Measurements from ENCODE around the gene ZNF580. TPM values are rescaled to one million over a fixed set of nuclear protein-coding genes. Genes with fewer than 3 reads are reported as not detected.

Gene ZNF580
- total and polyA plus RNA-seq, 10 of the 15 experiments (the other 5 are each of a cell fraction or from before 2014, with no cell fraction given), result 2.3 to 31.8 (median 10.0) TPM

DNA sequence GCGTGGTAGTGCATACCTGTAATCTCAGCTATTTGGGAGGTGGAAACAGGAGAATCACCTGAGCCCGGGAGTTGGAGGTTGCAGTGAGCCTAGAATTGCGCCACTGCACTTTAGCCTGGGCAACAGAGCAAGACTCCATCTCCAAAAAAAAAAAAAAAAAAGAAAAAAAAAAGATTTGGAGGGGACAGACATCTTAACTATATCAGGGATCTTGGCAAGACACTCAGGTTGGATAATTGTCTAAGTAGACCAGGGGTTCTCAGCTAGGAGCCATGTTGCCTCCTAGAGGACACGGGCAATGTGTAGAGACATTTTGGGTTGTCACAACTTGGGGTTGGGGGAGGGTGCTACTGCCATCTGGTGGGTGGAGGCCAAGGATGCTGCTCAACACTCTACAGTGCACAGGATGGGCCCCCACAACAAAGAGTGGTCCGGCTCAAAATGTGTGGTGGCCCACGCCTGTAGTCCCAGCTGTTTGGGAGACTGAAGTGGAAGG, 1.9 kb upstream of the ZNF580 start:
- no peak overlapping the region for H3K27ac ChIP-seq (ENCODE audit: control insufficient read depth, insufficient read depth)
- CTCF ChIA-PET, result interaction anchor here (0.7 to 3.5 kb wide), 6 partner anchors 9 to 171 kb away, joined by 3 to 28 read pairs (median 7); partner anchors contain the start of genes CCDC106 and U2AF2
- no peak overlapping the region for H2AFZ ChIP-seq (ENCODE audit: control insufficient read depth, low read depth, low read length)
- SMC1A ChIA-PET (ENCODE audit: uncharacterized antibody, unreplicated experiment), result interaction anchor here (1.0 kb wide), 1 partner anchor 10 kb away, joined by 3 read pairs; no protein-coding TSS in a partner anchor
- H4K20me1 ChIP-seq (ENCODE audit: control insufficient read depth, insufficient read depth), result no peaks in the 10 kb centered on the region
- peaks cover 64% of the 10 kb centered on the region for H3K79me2 ChIP-seq (ENCODE audit: control insufficient read depth, insufficient read depth, low read length)
- in situ Hi-C loops (cut with MboI), result no loop called here
- FAIRE-seq (peak; percentile 41), ATAC-seq (peak; percentile 51), DNase-seq (ENCODE audit: low read depth, low spot score) (no peak)
- H3K36me3 ChIP-seq (ENCODE audit: control insufficient read depth in 2 of 2, insufficient read depth in 2 of 2, low read length in 1 of 2), result no peaks in the 10 kb centered on the region
- H3K4me1 ChIP-seq (ENCODE audit: control insufficient read depth, insufficient read depth, low read length), result peaks cover 33% of the 10 kb centered on the region
- H3K4me2 ChIP-seq (ENCODE audit: control insufficient read depth, insufficient read depth), result peak overlapping the region; percentile 38; the same call in 1 of the 2 replicates
- H3K27me3 ChIP-seq (replicated peaks in 1 of 2; ENCODE audit: control insufficient read depth in 2 of 2, insufficient read depth in 2 of 2, low read length in 1 of 2), result no peaks in the 10 kb centered on the region
- WGBS (ENCODE audit: insufficient coverage, insufficient replicate concordance, low lambda C conversion rate, missing lambda C conversion rate), result 68% methylated on average over 6 of the region's 6 CpGs
- POLR2A ChIA-PET, result interaction anchor here (0.6 to 2.1 kb wide), 5 partner anchors 9 to 241 kb away, joined by 3 to 5 read pairs (median 4); partner anchors contain the start of gene CCDC106
- intact Hi-C loops (cut with micrococcal nuclease; ENCODE audit: unreplicated experiment), result loop anchor here (10.0 kb wide), 1 partner anchor 436 kb away; no protein-coding TSS in a partner anchor
- RAD21 ChIA-PET (ENCODE audit: unreplicated experiment), result interaction anchor here (0.5 kb wide), 1 partner anchor 56 kb away, joined by 3 read pairs; no protein-coding TSS in a partner anchor
- H3K9ac ChIP-seq (ENCODE audit: control insufficient read depth, insufficient read depth, low read length), result no peak overlapping the region
- no peaks in the 10 kb centered on the region for H3K9me3 ChIP-seq (replicated peaks; ENCODE audit: control insufficient read depth, insufficient read depth, low read length)
- no TSS peak for BruUV-seq (replicated peaks)
- no peak overlapping the region for H3K4me3 ChIP-seq
- peak; percentile 35; the same call in 1 of the 2 replicates for TF ChIP-seq POLR2A (IDR thresholded peaks at IDR 0.05; ENCODE audit: low read depth, low read length)
- no peak for TF ChIP-seq GABPA (IDR thresholded peaks at IDR 0.05; ENCODE audit: low read depth)
- TF ChIP-seq, protein P1, sequence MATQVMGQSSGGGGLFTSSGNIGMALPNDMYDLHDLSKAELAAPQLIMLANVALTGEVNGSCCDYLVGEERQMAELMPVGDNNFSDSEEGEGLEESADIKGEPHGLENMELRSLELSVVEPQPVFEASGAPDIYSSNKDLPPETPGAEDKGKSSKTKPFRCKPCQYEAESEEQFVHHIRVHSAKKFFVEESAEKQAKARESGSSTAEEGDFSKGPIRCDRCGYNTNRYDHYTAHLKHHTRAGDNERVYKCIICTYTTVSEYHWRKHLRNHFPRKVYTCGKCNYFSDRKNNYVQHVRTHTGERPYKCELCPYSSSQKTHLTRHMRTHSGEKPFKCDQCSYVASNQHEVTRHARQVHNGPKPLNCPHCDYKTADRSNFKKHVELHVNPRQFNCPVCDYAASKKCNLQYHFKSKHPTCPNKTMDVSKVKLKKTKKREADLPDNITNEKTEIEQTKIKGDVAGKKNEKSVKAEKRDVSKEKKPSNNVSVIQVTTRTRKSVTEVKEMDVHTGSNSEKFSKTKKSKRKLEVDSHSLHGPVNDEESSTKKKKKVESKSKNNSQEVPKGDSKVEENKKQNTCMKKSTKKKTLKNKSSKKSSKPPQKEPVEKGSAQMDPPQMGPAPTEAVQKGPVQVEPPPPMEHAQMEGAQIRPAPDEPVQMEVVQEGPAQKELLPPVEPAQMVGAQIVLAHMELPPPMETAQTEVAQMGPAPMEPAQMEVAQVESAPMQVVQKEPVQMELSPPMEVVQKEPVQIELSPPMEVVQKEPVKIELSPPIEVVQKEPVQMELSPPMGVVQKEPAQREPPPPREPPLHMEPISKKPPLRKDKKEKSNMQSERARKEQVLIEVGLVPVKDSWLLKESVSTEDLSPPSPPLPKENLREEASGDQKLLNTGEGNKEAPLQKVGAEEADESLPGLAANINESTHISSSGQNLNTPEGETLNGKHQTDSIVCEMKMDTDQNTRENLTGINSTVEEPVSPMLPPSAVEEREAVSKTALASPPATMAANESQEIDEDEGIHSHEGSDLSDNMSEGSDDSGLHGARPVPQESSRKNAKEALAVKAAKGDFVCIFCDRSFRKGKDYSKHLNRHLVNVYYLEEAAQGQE (IDR thresholded peaks at IDR 0.05; ENCODE audit: low read depth, low read length), result no peak
- 0 out of 2 replicates have a peak, but pooled peaks have one; percentile 52 for TF ChIP-seq TAF1 (IDR thresholded peaks at IDR 0.05; ENCODE audit: borderline replicate concordance, low read depth, low read length)
- peak; percentile 85 for TF ChIP-seq SMARCA5 (IDR thresholded peaks at IDR 0.05)
- TF ChIP-seq FOXM1 (IDR thresholded peaks at IDR 0.05; ENCODE audit: low read depth, low read length), result 0 out of 2 replicates have a peak, but pooled peaks have one; percentile 25
- TF ChIP-seq EGR1 (IDR thresholded peaks at IDR 0.05; ENCODE audit: borderline replicate concordance in 1 of 2, low read depth in 2 of 2, low read length in 2 of 2), result peak in 1 of 2 experiments; percentile 54; a peak in 1 of 3 replicates
- 0 out of 2 replicates have a peak, but pooled peaks have one; percentile 17 for TF ChIP-seq IRF4 (IDR thresholded peaks at IDR 0.05; ENCODE audit: low read depth, low read length)
- 0 out of 2 replicates have a peak, but pooled peaks have one; percentile 30 for TF ChIP-seq ATF7 (IDR thresholded peaks at IDR 0.05; ENCODE audit: low read depth)
- no peak for TF ChIP-seq HDAC6 (IDR thresholded peaks at IDR 0.05; ENCODE audit: unreplicated experiment)
- TF ChIP-seq, protein P2, sequence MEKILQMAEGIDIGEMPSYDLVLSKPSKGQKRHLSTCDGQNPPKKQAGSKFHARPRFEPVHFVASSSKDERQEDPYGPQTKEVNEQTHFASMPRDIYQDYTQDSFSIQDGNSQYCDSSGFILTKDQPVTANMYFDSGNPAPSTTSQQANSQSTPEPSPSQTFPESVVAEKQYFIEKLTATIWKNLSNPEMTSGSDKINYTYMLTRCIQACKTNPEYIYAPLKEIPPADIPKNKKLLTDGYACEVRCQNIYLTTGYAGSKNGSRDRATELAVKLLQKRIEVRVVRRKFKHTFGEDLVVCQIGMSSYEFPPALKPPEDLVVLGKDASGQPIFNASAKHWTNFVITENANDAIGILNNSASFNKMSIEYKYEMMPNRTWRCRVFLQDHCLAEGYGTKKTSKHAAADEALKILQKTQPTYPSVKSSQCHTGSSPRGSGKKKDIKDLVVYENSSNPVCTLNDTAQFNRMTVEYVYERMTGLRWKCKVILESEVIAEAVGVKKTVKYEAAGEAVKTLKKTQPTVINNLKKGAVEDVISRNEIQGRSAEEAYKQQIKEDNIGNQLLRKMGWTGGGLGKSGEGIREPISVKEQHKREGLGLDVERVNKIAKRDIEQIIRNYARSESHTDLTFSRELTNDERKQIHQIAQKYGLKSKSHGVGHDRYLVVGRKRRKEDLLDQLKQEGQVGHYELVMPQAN (conservative IDR thresholded peaks at IDR 0.05), result no peak
- TF ChIP-seq, protein P3, sequence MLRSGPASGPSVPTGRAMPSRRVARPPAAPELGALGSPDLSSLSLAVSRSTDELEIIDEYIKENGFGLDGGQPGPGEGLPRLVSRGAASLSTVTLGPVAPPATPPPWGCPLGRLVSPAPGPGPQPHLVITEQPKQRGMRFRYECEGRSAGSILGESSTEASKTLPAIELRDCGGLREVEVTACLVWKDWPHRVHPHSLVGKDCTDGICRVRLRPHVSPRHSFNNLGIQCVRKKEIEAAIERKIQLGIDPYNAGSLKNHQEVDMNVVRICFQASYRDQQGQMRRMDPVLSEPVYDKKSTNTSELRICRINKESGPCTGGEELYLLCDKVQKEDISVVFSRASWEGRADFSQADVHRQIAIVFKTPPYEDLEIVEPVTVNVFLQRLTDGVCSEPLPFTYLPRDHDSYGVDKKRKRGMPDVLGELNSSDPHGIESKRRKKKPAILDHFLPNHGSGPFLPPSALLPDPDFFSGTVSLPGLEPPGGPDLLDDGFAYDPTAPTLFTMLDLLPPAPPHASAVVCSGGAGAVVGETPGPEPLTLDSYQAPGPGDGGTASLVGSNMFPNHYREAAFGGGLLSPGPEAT (IDR thresholded peaks at IDR 0.05; ENCODE audit: low read depth), result 0 out of 2 replicates have a peak, but pooled peaks have one; percentile 30
- 0 out of 2 replicates have a peak, but pooled peaks have one; percentile 42 for TF ChIP-seq CREB1 (IDR thresholded peaks at IDR 0.05; ENCODE audit: low read depth)
- TF ChIP-seq, protein P4, sequence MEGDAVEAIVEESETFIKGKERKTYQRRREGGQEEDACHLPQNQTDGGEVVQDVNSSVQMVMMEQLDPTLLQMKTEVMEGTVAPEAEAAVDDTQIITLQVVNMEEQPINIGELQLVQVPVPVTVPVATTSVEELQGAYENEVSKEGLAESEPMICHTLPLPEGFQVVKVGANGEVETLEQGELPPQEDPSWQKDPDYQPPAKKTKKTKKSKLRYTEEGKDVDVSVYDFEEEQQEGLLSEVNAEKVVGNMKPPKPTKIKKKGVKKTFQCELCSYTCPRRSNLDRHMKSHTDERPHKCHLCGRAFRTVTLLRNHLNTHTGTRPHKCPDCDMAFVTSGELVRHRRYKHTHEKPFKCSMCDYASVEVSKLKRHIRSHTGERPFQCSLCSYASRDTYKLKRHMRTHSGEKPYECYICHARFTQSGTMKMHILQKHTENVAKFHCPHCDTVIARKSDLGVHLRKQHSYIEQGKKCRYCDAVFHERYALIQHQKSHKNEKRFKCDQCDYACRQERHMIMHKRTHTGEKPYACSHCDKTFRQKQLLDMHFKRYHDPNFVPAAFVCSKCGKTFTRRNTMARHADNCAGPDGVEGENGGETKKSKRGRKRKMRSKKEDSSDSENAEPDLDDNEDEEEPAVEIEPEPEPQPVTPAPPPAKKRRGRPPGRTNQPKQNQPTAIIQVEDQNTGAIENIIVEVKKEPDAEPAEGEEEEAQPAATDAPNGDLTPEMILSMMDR (IDR thresholded peaks at IDR 0.05 in 2 of 3, conservative IDR thresholded peaks at IDR 0.05 in 1 of 3; ENCODE audit: control insufficient read depth in 2 of 3, extremely low read depth in 1 of 3, insufficient read depth in 1 of 3, low read depth in 3 of 3, low read length in 3 of 3), result peak; percentile 52 to 69 (median 67)
